ENCODE results near the gene ZNF451.

GRCh38 chr6:57102976-57103375 is 13.0 kb downstream of the ZNF451 start:
- TF ChIP-seq CTCF (conservative IDR thresholded peaks at IDR 0.05) (no peak), EZH2 (IDR thresholded peaks at IDR 0.05; ENCODE audit: low read depth) (no peak)
